Mucosa of rectum (tissue), 2 donors: ENCODE measurements around the gene MRPL37.

ENCODE experiments used
- H3K27ac ChIP-seq, 2 donors: one replicate each; pipeline ENCODE4 v1.7.0; 2013; ENCODE audit warnings: inconsistent platforms in 2 of 2, low read depth in 2 of 2, low read length in 2 of 2
- H3K27me3 ChIP-seq, 2 donors: one replicate each; pipeline ENCODE4 v1.7.0; 2013; ENCODE audit warnings: low read length in 2 of 2; ENCODE audit not compliant: control insufficient read depth in 2 of 2, insufficient read depth in 2 of 2
- H3K36me3 ChIP-seq, 2 donors: one replicate each; pipeline ENCODE4 v1.7.0; 2013; ENCODE audit warnings: low read length in 2 of 2; ENCODE audit not compliant: control insufficient read depth in 2 of 2, insufficient read depth in 2 of 2
- H3K4me1 ChIP-seq, 2 donors: one replicate each; pipeline ENCODE4 v1.7.0; 2013; ENCODE audit warnings: low read length in 2 of 2, mild to moderate bottlenecking in 1 of 2; ENCODE audit not compliant: control insufficient read depth in 2 of 2, insufficient read depth in 2 of 2
- H3K4me3 ChIP-seq, 2 donors: one replicate each; pipeline ENCODE4 v1.7.0; 2013; ENCODE audit warnings: low read length in 2 of 2
- H3K9ac ChIP-seq, 2 donors: one replicate each; pipeline ENCODE4 v1.7.0; 2013; ENCODE audit warnings: low read length in 2 of 2, low read depth in 1 of 2, mild to moderate bottlenecking in 1 of 2
- H3K9me3 ChIP-seq, 2 donors: one replicate each; pipeline ENCODE4 v1.7.0; 2013; ENCODE audit warnings: low read length in 2 of 2; ENCODE audit not compliant: control insufficient read depth in 2 of 2
- donor health status: healthy.
- donor health status: Normal muscosa, but diverticular disease.

MRPL37 gene

DNA sequence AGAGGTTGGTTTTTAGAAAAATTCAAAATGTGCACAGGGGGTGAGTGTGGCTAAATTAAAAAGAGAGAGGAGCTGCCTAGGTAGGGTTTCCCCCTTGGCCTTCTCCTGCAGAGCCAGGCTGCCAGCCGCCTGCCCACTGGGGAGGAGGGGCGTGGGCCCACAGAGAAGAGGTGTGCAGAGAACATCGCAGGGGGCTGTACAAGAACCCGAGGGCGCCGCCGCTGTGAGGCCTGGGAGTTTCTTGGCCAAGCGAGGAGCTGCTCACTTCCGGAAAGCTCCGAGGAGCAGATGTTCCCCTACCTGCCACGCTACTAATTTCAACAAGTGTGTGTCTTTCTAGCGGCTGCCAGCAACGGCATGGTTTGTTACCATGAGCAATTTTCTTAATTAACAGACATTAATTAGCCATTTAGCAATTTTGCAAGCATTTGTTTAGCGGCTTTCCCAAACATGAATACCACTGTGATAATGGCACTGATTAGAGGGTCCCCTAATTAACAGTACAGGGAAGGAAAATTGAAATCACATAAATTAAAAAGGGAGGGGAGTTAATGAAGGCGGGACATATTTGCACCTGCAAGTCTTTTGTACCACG, 59.7 kb downstream of the MRPL37 start:
- Histone ChIP-seq H3K4me1 (peaks cover 6 to 10% of the 10 kb centered on the region in 2 donors), H3K9ac (no peak overlapping the region), H3K9me3 (no peaks in the 10 kb centered on the region), H3K27me3 (no peaks in the 10 kb centered on the region), H3K27ac (no peak overlapping the region), H3K4me3 (no peak overlapping the region), H3K36me3 (no peaks in the 10 kb centered on the region)

DNA sequence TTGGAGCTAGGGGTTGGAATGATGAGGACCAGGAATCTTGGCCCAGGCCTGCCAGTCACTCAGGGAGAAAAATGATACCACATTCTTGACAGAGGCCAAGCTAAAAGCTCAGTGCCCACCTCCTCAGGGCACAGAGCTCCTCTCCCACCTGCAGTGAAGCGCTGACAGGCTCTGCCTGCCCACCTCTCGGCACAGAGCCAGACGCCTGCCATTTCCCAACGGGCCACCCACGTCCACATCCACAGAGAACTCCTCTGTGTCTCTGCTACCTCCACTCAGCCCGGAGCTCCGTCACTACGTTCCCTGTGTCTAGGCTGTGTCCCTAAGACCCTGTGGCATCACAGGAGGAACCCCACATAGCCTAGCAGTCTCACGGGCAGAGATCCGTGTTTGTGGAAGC, 60.8 kb downstream of the MRPL37 start:
- H3K9ac ChIP-seq, result no peak overlapping the region
- peaks cover 0 to 2% of the 10 kb centered on the region in 2 donors for H3K36me3 ChIP-seq
- no peaks in the 10 kb centered on the region for H3K27me3 ChIP-seq
- no peak overlapping the region for H3K4me3 ChIP-seq
- no peaks in the 10 kb centered on the region for H3K9me3 ChIP-seq
- peaks cover 9 to 19% of the 10 kb centered on the region in 2 donors for H3K4me1 ChIP-seq
- no peak overlapping the region for H3K27ac ChIP-seq

DNA sequence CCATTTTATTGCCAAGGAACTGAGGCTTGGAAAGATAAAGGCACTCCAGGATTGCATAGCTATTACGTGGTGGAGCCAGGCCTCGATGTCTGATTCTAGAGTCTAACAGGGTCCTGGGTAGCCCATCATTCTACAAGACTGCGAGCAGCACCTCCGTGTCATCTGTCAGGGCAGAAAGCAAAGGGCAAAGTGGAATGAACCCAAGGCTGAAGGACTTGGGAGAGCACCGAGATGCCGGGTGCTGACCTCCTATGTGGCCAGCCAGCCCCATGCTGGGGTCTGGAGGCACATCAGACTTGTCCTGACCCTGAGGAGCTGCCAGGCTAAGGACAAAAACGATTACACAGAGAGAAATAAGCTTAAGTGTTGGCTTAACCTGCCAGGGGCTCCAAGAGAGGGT, 62.3 kb downstream of the MRPL37 start:
- no peak overlapping the region for H3K4me3 ChIP-seq
- H3K36me3 ChIP-seq, result peaks cover 0 to 2% of the 10 kb centered on the region in 2 donors
- no peaks in the 10 kb centered on the region for H3K27me3 ChIP-seq
- H3K4me1 ChIP-seq, result peaks cover 10 to 24% of the 10 kb centered on the region in 2 donors
- H3K9ac ChIP-seq, result no peak overlapping the region
- H3K27ac ChIP-seq, result no peak overlapping the region
- no peaks in the 10 kb centered on the region for H3K9me3 ChIP-seq

DNA sequence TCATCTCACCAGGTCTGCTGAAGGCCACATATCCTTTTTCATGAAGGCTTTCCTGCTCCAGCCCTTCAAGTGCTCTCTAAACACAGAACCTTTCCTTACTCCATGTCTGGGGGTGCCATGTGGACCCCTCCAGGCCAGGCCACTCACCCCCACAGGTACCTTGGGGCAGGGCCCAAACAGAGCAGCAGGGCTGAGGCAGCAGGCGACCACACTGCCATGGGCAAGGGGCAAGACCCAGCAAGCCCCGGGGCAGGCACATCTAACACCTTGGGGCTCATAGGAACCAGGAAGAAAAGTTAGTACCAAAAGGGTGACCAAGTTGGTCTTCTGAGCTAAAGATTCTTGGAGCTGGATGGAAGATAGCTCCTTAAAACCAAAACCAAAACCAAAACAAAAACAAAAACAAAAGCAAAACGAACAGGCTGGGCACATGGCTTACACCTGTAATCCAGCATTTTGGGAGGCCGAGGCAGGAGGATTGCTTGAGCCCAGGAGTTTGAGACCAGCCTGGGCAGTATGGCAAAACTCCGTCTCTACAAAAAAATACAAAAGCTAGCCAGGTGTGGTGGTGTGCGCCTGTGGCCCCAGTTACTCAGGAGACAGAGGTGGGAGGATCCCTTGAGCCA, 63.7 kb downstream of the MRPL37 start:
- Histone ChIP-seq H3K27me3 (no peaks in the 10 kb centered on the region), H3K27ac (no peak overlapping the region), H3K9ac (no peak overlapping the region), H3K36me3 (peaks cover 0 to 2% of the 10 kb centered on the region in 2 donors), H3K9me3 (no peaks in the 10 kb centered on the region), H3K4me1 (peaks cover 6 to 25% of the 10 kb centered on the region in 2 donors), H3K4me3 (no peak overlapping the region)

DNA sequence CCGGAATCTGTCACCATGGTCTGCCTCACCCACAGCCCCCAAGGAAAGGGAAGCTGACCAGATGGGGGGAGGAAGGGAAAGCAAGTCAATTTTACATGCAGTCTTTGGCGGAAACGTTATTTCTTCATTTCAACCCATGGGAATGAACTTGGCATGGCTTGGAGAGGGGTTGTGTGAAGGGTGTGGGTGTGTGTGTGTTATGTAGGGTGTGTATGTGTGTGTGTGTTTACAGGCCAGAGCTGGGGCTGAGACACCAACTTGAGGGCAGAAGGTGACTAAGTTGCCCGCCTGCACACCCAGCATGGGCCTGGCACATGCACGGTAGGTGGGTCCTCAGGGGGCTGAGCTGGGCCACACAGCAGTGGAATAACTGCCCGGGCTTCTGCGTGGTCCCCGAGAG, 65.2 kb downstream of the MRPL37 start:
- Histone ChIP-seq H3K4me1 (peaks cover 6 to 32% of the 10 kb centered on the region in 2 donors), H3K36me3 (peaks cover 0 to 6% of the 10 kb centered on the region in 2 donors), H3K27me3 (no peaks in the 10 kb centered on the region), H3K27ac (no peak overlapping the region), H3K4me3 (no peak overlapping the region), H3K9ac (no peak overlapping the region), H3K9me3 (no peaks in the 10 kb centered on the region)

GRCh38 chr1:54265659-54266058, 65.7 kb downstream of the MRPL37 start:
- Histone ChIP-seq H3K4me3 (no peak overlapping the region), H3K9me3 (no peaks in the 10 kb centered on the region), H3K27me3 (no peaks in the 10 kb centered on the region), H3K4me1 (peaks cover 6 to 32% of the 10 kb centered on the region in 2 donors), H3K9ac (no peak overlapping the region), H3K27ac (no peak overlapping the region), H3K36me3 (peaks cover 0 to 6% of the 10 kb centered on the region in 2 donors)

DNA sequence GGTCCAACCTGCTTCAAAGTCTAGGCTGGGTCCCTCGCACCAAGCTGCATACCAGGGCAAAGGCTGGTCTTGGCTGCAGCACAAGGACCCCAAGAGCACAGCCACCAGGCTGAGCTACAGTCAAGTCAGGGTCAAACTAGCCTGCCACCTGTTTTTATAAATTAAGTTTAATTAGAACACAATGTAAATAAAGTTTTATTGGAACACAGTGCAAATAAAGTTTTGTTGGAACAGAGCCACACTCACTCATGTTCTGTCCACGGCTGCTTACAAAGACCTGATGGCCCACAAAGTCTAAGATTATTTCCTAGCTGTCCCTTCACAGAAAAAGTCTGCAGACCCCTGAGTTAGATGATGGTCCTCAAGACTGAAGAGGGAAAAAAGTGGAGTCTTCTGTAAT, 66.2 kb downstream of the MRPL37 start:
- H3K9me3 ChIP-seq, result no peaks in the 10 kb centered on the region
- H3K9ac ChIP-seq, result no peak overlapping the region
- peaks cover 6 to 32% of the 10 kb centered on the region in 2 donors for H3K4me1 ChIP-seq
- no peaks in the 10 kb centered on the region for H3K27me3 ChIP-seq
- H3K36me3 ChIP-seq, result peaks cover 0 to 6% of the 10 kb centered on the region in 2 donors
- H3K4me3 ChIP-seq, result no peak overlapping the region
- H3K27ac ChIP-seq, result no peak overlapping the region

- no peak overlapping the region for H3K9ac ChIP-seq
- no peaks in the 10 kb centered on the region for H3K9me3 ChIP-seq
- H3K36me3 ChIP-seq, result peaks cover 0 to 6% of the 10 kb centered on the region in 2 donors
- no peaks in the 10 kb centered on the region for H3K27me3 ChIP-seq
- peaks cover 6 to 32% of the 10 kb centered on the region in 2 donors for H3K4me1 ChIP-seq
- H3K4me3 ChIP-seq, result no peak overlapping the region
- no peak overlapping the region for H3K27ac ChIP-seq
These were observed 66.9 kb downstream of the MRPL37 start for GRCh38 chr1:54266908-54267307.
